A549 (cell line): ENCODE results near the gene SLC35A2. TPM values are rescaled to one million over a fixed set of nuclear protein-coding genes. Genes with fewer than 3 reads are reported as not detected.

Experiments used
- ATAC-seq, 2 experiments: fragments of 200-7000 bp in 1 of 2; fragments of >200 bp in 1 of 2; cut with Nextera tagmentation in 1 of 2; cut with Tn5 transposase in 1 of 2; 3 replicates each; pipeline versions ENCODE4 v1.8.0 to v1.9.1; 2018 to 2020; ENCODE audit warnings: mild to moderate bottlenecking in 1 of 2, moderate library complexity in 1 of 2
- CTCF ChIA-PET: fragments of 300-600 bp; sonication (Branson Sonifier 250); formaldehyde crosslinking; extraction: SDS; loops from one replicate; lab custom pipeline; 2021; ENCODE audit warnings: antibody characterized with exemption, inconsistent platforms; lab: Yijun Ruan, JAX
- POLR2A ChIA-PET: fragments of 350-600 bp; formaldehyde crosslinking; extraction: SDS; loops from one replicate; lab custom pipeline; 2021; ENCODE audit warnings: antibody characterized with exemption, inconsistent platforms; lab: Yijun Ruan, JAX
- DNase-seq, 2 experiments: peaks; one replicate each; pipeline versions ENCODE4 v3.0.0 to v3.0.0-alpha.2; 2011 to 2016; ENCODE audit warnings: low read depth in 1 of 2, low spot score in 1 of 2
- FAIRE-seq: peaks from 2 replicates; lab custom pipeline; 2011; peaks lifted over from hg19 to GRCh38; lab: Jason Lieb, UNC
- H3K27ac ChIP-seq, 2 experiments: fragments of >200 bp; sonication (Bioruptor Twin); formaldehyde crosslinking; 3 replicates each; pipeline ENCODE4 v1.5.1; 2016 to 2017
- H3K4me1 ChIP-seq: fragments of >200 bp; sonication (Bioruptor Twin); formaldehyde crosslinking; 3 replicates; pipeline ENCODE4 v1.6.1; 2016
- H3K4me2 ChIP-seq: fragments of >200 bp; sonication (Bioruptor Twin); formaldehyde crosslinking; 3 replicates; pipeline ENCODE4 v1.6.1; 2016
- H3K4me3 ChIP-seq: fragments of >200 bp; sonication (Bioruptor Twin); formaldehyde crosslinking; 3 replicates; pipeline ENCODE4 v1.5.1; 2016
- H3K9me3 ChIP-seq: fragments of >200 bp; sonication (Bioruptor Twin); formaldehyde crosslinking; 3 replicates; pipeline ENCODE4 v1.6.1; 2016
- BHLHE40 ChIP-seq: IDR thresholded peaks from 2 replicates; pipeline ENCODE4 v1.6.1; 2012; ENCODE audit warnings: low read depth, low read length, inconsistent platforms
- CBX2 ChIP-seq: fragments of 200-600 bp; sonication (generic); IDR thresholded peaks from 2 replicates; pipeline ENCODE4 v1.6.1; 2016; ENCODE audit warnings: low read depth, mild to moderate bottlenecking, borderline replicate concordance
- CEBPB ChIP-seq, 2 experiments: fragments of >200 bp in 1 of 2; sonication (Bioruptor Twin) in 1 of 2; formaldehyde crosslinking in 1 of 2; IDR thresholded peaks; 2 replicates each; pipeline ENCODE4 v1.6.1; 2012 to 2016
- CHD2 ChIP-seq: fragments of 150-350 bp; IDR thresholded peaks from 2 replicates; pipeline ENCODE4 v1.6.1; 2014; ENCODE audit warnings: low read length; ENCODE audit not compliant: partially characterized antibody
- FOSL2 ChIP-seq, 2 experiments: fragments of 450-650 bp in 1 of 2; fragments of >200 bp in 1 of 2; sonication (Bioruptor Twin) in 1 of 2; formaldehyde crosslinking; IDR thresholded peaks; 2 replicates each; pipeline versions ENCODE4 v1.5.0 to v1.6.1; 2016 to 2020; ENCODE audit warnings: mild to moderate bottlenecking in 1 of 2, moderate library complexity in 1 of 2
- GATA3 ChIP-seq: IDR thresholded peaks from 2 replicates; pipeline ENCODE4 v1.6.1; 2012; ENCODE audit warnings: borderline replicate concordance
- JUN ChIP-seq, 2 experiments: fragments of >200 bp; sonication (Bioruptor Twin); formaldehyde crosslinking; IDR thresholded peaks; 2 replicates in 1 of 2; 3 replicates in 1 of 2; pipeline ENCODE4 v1.6.1; 2016 to 2017
- KDM1A ChIP-seq: fragments of 200-600 bp; sonication (generic); IDR thresholded peaks from 2 replicates; pipeline ENCODE4 v1.6.1; 2016; ENCODE audit warnings: low read depth, mild to moderate bottlenecking
- MAZ ChIP-seq: fragments of 150-350 bp; IDR thresholded peaks from 2 replicates; pipeline ENCODE4 v1.6.1; 2014; ENCODE audit warnings: antibody characterized with exemption, low read depth, low read length, borderline replicate concordance
- PHF8 ChIP-seq: fragments of 200-600 bp; sonication (generic); IDR thresholded peaks from 2 replicates; pipeline ENCODE4 v1.6.1; 2016; ENCODE audit warnings: low read depth, mild to moderate bottlenecking, antibody characterized with exemption, moderate library complexity, borderline replicate concordance
- POLR2A ChIP-seq: IDR thresholded peaks from 2 replicates; pipeline ENCODE4 v1.6.1; 2012; ENCODE audit warnings: mild to moderate bottlenecking, low read length
- RAD21 ChIP-seq, 2 experiments: fragments of >200 bp in 1 of 2; sonication (Bioruptor Twin) in 1 of 2; formaldehyde crosslinking in 1 of 2; IDR thresholded peaks in 1 of 2; conservative IDR thresholded peaks in 1 of 2; 2 replicates in 1 of 2; 3 replicates in 1 of 2; pipeline ENCODE4 v1.6.1; 2012 to 2018; ENCODE audit warnings: inconsistent platforms in 1 of 2
- RARB ChIP-seq: fragments of 250-450 bp; sonication (Bioruptor Pico); IDR thresholded peaks from 2 replicates; pipeline ENCODE4 v1.8.0; 2021; ENCODE audit warnings: mild to moderate bottlenecking, moderate library complexity
- REST ChIP-seq: fragments of 200-600 bp; sonication (generic); IDR thresholded peaks from 2 replicates; pipeline ENCODE4 v1.6.1; 2016; ENCODE audit warnings: antibody characterized with exemption, mild to moderate bottlenecking, moderate library complexity
- RFX5 ChIP-seq: fragments of 450-650 bp; IDR thresholded peaks from 2 replicates; pipeline ENCODE4 v1.7.1; 2014; ENCODE audit warnings: antibody characterized with exemption, mild to moderate bottlenecking, moderate library complexity
- RNF2 ChIP-seq: fragments of 200-600 bp; sonication (generic); IDR thresholded peaks from 2 replicates; pipeline ENCODE4 v1.6.1; 2016; ENCODE audit warnings: low read depth, mild to moderate bottlenecking, antibody characterized with exemption, moderate library complexity, borderline replicate concordance
- SREBF2 ChIP-seq: fragments of 450-650 bp; IDR thresholded peaks from 2 replicates; pipeline ENCODE4 v1.6.1; 2014; ENCODE audit warnings: mild to moderate bottlenecking, moderate library complexity
- ZFP36 ChIP-seq: fragments of 450-650 bp; IDR thresholded peaks from 2 replicates; pipeline ENCODE4 v1.6.1; 2014; ENCODE audit warnings: borderline replicate concordance; ENCODE audit not compliant: partially characterized antibody
- WGBS: methylation state at CpG from one replicate; pipeline ENCODE4 v1.1.6; 2017; ENCODE audit errors: missing lambda C conversion rate; 5-methylcytosine and 5-hydroxymethylcytosine counted together
- polyA plus RNA-seq, 4 experiments: library from polyadenylated mRNA; depleted of rRNA in 3 of 4; stranded (reverse); fragments of >200 nt; fragmentation: RNase III in 1 of 4; extraction: RNeasy Plus Mini Kit Qiagen cat#74134 plus additional on column Dnase treatment in 1 of 4; gene quantifications; 2 replicates in 3 of 4; 3 replicates in 1 of 4; pipeline ENCODE4 v1.2.3, GENCODE V29; 2011 to 2017
- TF ChIP-seq, protein P1 (sequence below): fragments of 450-650 bp; IDR thresholded peaks from 2 replicates; pipeline ENCODE4 v1.6.1; 2014; ENCODE audit warnings: antibody characterized with exemption
- TF ChIP-seq, protein P2 (sequence below): fragments of >200 bp; sonication (Bioruptor Twin); formaldehyde crosslinking; IDR thresholded peaks from 3 replicates; pipeline ENCODE4 v1.6.1; 2016
- TF ChIP-seq, protein P3 (sequence below): IDR thresholded peaks from 2 replicates; pipeline ENCODE4 v1.6.1; 2012

SLC35A2 gene
- polyA plus RNA-seq, 2 of the 4 experiments (the other 2 are of a cell fraction) = 39.4 to 50.2 TPM

GRCh38 chrX:48901069-48901468, 10.4 kb downstream of the SLC35A2 start:
- WGBS = 97% methylated on average over 3 of the region's 7 CpGs
- DNase-seq (no peak), FAIRE-seq (no peak), ATAC-seq (no peak)
- Histone ChIP-seq H3K9me3 (no peaks in the 10 kb centered on the region), H3K4me2 (no peak overlapping the region), H3K4me1 (peaks cover 16% of the 10 kb centered on the region), H3K4me3 (no peak overlapping the region), H3K27ac (no peak overlapping the region)
- CTCF ChIA-PET = interaction anchor here (0.6 to 1.4 kb wide), 3 partner anchors 11 to 132 kb away, joined by 3 to 6 read pairs (median 5); no protein-coding TSS in a partner anchor
- POLR2A ChIA-PET = no interaction called here
- TF ChIP-seq CEBPB (IDR thresholded peaks at IDR 0.05) (no peak), BHLHE40 (no peak), FOSL2 (IDR thresholded peaks at IDR 0.05) (no peak), FOSL2 (CRISPR knock-in tag; IDR thresholded peaks at IDR 0.05) (no peak), CHD2 (no peak), RNF2 (no peak), MAZ (no peak), GATA3 (no peak)

DNA sequence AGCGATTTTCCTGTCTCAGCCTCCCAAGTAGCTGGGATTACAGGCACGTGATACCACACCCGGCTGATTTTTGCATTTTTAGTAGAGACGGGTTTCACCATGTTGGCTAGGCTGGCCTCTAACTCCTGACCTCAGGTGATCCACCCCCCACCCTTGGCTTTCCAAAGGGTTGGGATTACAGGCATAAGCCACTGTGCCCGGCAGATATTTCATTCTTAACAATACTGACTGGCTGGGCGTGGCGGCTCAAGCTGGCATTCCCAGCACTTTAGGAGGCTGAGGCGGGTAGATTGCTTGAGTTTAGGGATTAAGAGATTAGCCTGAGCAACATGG, 12.4 kb downstream of the SLC35A2 start:
- DNase-seq (no peak), ATAC-seq (no peak), FAIRE-seq (no peak)
- Histone ChIP-seq H3K4me1 (peaks cover 16% of the 10 kb centered on the region), H3K9me3 (no peaks in the 10 kb centered on the region), H3K4me3 (peak overlapping the region; percentile 87), H3K27ac (0 out of 6 replicates have a peak overlapping the region, but pooled peaks of 1 of the 2 experiments have one; percentile 25), H3K4me2 (peak overlapping the region; percentile 84)
- TF ChIP-seq REST (no peak), KDM1A (no peak), RAD21 (conservative IDR thresholded peaks at IDR 0.05 in 1 of 2, IDR thresholded peaks at IDR 0.05 in 1 of 2) (no peak), CEBPB (IDR thresholded peaks at IDR 0.05) (no peak)
- TF ChIP-seq, protein P1, sequence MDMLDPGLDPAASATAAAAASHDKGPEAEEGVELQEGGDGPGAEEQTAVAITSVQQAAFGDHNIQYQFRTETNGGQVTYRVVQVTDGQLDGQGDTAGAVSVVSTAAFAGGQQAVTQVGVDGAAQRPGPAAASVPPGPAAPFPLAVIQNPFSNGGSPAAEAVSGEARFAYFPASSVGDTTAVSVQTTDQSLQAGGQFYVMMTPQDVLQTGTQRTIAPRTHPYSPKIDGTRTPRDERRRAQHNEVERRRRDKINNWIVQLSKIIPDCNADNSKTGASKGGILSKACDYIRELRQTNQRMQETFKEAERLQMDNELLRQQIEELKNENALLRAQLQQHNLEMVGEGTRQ = no peak
- POLR2A ChIA-PET = interaction anchor here (0.7 to 1.8 kb wide), 3 partner anchors 13 to 97 kb away, joined by 3 to 15 read pairs (median 5); partner anchors contain the start of genes HDAC6 and SLC35A2
- 68% methylated on average over 5 of the region's 8 CpGs for WGBS
- CTCF ChIA-PET = interaction anchor here (0.7 to 1.4 kb wide), 2 partner anchors 18 to 198 kb away, joined by 3 to 4 read pairs; no protein-coding TSS in a partner anchor

- DNase-seq (peak; percentile 89 to 98), FAIRE-seq (peak; percentile 100), ATAC-seq (peak; percentile 93 to 94)
- 0% methylated on average over 7 of the region's 49 CpGs for WGBS
- no peaks in the 10 kb centered on the region for H3K9me3 ChIP-seq
- peak within 1 kb of the TSS; percentile 87 for H3K4me3 ChIP-seq
- POLR2A ChIA-PET = interaction anchor here (1.0 to 1.9 kb wide), 11 partner anchors 14 to 257 kb away, joined by 3 to 15 read pairs (median 4); partner anchors contain the start of genes HDAC6, OTUD5 and SLC35A2
- peak within 1 kb of the TSS; percentile 94 to 97 for H3K27ac ChIP-seq
- peaks cover 16% of the 10 kb centered on the region for H3K4me1 ChIP-seq
- TF ChIP-seq SREBF2 (no peak), MAZ (no peak), RARB (no peak), GATA3 (0 out of 2 replicates have a peak, but pooled peaks have one; percentile 24), CBX2 (no peak), CHD2 (no peak), RFX5 (peak; percentile 88), BHLHE40 (peak; percentile 54), PHF8 (peak; percentile 60; the same call in 1 of the 2 replicates), JUN (IDR thresholded peaks at IDR 0.05) (peak; percentile 64 to 78; a peak in 4 of 5 replicates), POLR2A (peak; percentile 80), ZFP36 (no peak), CEBPB (IDR thresholded peaks at IDR 0.05) (no peak)
- TF ChIP-seq, protein P2, sequence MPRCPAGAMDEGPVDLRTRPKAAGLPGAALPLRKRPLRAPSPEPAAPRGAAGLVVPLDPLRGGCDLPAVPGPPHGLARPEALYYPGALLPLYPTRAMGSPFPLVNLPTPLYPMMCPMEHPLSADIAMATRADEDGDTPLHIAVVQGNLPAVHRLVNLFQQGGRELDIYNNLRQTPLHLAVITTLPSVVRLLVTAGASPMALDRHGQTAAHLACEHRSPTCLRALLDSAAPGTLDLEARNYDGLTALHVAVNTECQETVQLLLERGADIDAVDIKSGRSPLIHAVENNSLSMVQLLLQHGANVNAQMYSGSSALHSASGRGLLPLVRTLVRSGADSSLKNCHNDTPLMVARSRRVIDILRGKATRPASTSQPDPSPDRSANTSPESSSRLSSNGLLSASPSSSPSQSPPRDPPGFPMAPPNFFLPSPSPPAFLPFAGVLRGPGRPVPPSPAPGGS = peak; percentile 81; the same call in 1 of the 3 replicates
- TF ChIP-seq, protein P1 = no peak
- TF ChIP-seq, protein P3, sequence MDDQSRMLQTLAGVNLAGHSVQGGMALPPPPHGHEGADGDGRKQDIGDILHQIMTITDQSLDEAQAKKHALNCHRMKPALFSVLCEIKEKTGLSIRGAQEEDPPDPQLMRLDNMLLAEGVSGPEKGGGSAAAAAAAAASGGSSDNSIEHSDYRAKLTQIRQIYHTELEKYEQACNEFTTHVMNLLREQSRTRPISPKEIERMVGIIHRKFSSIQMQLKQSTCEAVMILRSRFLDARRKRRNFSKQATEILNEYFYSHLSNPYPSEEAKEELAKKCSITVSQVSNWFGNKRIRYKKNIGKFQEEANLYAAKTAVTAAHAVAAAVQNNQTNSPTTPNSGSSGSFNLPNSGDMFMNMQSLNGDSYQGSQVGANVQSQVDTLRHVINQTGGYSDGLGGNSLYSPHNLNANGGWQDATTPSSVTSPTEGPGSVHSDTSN = peak; percentile 53; the same call in 1 of the 2 replicates
- H3K4me2 ChIP-seq = peak within 1 kb of the TSS; percentile 84
- CTCF ChIA-PET = interaction anchor here (0.7 to 1.6 kb wide), 4 partner anchors 11 to 41 kb away, joined by 3 read pairs; no protein-coding TSS in a partner anchor
These were observed 13.7 kb downstream of the SLC35A2 start, which contains the start of the genes PQBP1 and TIMM17B for GRCh38 chrX:48897625-48898306. Gene PQBP1 (plus strand): TSS chrX:48897930. CDS start chrX:48898510, 580 bp downstream. Gene TIMM17B (minus strand): TSS chrX:48897768. CDS start chrX:48897749, 19 bp downstream.
